GM18520 (cell line): Measurements from ENCODE around the gene TXNDC5.
"Not testable (repeated sequence)": the region's sequence is repeated elsewhere in the genome, so short reads cannot be mapped to it uniquely, and the experiment has no call there.

Experiments used
- ATAC-seq: cut with Tn5 transposase; IDR thresholded peaks from one replicate; pipeline ENCODE4 v1.9.1; 2021; ENCODE audit not compliant: unreplicated experiment

Gene TXNDC5

GRCh38 chr6:7897461-7898192 is 13.0 kb downstream of the TXNDC5 start:
- ATAC-seq = peak; percentile 66

DNA sequence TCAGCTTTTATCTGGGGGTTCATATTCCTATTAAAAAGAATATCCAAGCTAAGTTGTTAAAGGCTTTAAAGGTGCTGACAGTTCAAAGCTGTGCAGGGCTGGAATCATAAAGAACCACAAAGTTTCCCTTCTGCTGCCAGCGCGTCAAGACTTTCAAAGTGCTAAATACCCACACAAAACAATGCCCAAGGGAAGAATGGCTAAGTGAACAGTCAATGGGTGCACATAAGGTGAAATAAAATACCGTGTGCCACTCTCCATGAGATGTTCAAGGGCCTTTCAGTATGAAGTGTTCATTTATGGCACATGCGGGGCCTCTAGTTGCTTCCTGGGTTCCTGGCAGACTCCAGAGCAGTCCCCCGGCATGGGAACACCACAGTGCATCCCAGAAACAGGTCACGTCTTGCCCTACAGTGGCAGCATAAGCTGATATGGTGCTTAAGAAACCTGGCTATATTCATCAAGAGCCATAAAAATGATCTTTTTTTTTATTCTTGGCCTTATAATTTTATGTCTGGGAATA is 14.1 kb downstream of the TXNDC5 start:
- ATAC-seq = no peak

- ATAC-seq = no peak
Measured at GRCh38 chr6:7895125-7895423, 15.5 kb downstream of the TXNDC5 start.

GRCh38 chr6:7894262-7895124 is 16.1 kb downstream of the TXNDC5 start:
- ATAC-seq = no peak

- ATAC-seq = no peak
Measured at GRCh38 chr6:7893342-7893741, 17.2 kb downstream of the TXNDC5 start.

DNA sequence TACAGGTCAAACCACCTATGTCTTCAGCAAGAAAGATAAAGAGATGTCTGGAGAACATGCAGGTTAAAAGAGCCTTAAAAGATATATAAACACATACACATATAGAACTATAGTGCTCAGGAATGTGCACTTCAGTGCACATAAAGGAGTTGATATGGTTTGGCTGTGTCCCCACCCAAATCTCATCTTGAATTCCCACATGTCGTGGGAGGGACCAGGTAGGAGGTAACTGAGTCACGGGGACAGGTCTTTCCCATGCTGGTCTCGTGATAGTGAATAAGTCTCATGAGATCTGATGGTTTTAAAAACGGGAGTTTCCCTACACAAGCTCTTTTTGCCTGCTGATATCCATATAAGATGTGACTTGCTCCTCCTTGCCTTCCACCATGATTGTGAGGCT is 18.2 kb downstream of the TXNDC5 start:
- not testable (repeated sequence) for ATAC-seq

DNA sequence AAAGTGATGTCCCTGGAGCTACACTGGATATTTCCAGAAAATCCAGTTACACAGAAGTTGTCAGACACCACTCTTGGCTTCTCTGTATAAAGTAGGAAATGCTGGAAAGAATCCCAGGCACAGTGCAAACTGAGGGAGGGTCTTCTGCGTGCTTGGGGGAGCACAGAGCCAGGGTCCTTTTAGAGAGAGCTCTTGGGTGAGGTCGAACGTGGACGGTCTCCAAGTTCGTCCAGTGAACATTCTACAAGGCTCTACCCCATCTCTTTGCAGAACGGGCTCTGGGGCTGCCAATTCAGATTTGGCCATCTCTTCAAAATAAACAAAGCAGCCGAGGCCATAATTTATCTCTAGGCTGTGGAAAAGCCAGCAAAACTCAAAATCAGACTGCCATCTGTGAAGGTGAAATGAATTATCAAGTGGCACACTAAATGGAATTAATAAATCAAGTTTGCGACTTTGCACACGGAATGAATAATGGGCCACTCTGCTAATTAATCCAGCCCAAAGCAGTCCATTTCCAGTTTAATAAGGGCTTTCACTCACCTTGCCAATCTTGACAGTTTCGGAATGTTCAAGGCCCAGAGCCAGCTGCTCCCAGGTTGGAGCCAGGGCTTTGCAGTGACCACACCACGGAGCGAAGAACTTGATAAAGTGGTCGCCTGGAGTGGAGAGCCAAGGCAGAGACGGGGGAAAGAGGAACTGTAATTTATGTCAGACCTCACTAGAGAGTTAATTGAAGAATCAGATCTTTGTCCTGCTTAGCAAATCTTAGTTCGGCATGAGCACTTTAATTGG is 19.3 kb downstream of the TXNDC5 start:
- ATAC-seq = no peak

- ATAC-seq = no peak
Measured at GRCh38 chr6:7888587-7889357, 21.8 kb downstream of the TXNDC5 start.

DNA sequence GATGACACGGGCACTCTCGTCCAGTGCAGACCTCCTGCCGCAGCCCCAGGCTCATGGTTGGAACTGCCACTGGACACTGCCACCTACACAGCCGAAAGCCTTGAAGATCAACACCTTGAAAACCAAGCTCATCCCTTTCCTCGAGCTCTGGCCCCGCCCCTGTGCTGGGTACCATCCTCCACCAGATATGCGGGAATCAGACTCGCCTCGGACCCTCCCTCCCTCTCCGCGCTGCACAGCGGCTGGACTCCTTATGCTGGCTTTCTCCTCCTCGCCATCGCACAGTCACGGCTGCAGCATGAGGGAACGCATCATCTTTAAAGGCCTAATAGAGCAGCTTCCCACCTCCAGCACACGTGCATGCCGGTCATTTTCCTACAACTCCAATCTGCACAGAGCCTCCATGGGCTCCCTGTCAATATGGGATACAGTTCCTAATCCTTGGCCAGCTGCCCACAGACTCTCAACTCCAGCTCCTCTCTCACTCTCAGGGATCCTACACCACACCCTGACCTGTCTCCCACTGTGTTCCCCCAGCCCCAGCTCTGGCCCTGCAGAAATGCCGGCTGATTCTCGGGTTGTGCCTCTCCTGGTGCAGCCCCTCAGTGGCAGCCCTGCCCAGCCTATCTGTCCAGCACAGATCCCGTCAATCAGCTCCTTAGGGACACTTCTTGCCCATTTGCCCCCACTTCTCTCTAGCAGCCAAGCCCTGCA is 23.2 kb downstream of the TXNDC5 start:
- ATAC-seq = no peak

DNA sequence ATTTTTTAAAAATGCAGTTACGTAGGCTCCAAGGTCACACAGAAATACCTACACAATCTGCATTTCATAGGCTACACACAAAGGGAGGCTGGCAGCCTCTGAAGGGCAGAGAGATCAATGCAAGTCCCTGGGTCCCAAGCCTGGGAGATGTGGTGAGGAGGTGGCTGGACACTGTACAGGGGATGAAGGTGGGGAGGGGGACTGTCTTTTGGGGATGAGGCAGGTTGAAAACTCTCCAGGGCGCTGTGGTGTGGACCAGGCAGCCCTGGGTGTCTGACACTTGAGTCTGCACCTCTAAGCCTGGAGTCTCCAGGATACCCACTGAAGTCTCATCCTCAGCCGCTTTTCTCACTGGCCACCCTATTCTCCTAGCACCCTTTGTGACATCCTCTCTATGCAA is 24.5 kb downstream of the TXNDC5 start:
- no peak for ATAC-seq

GRCh38 chr6:7883381-7883780 is 27.2 kb downstream of the TXNDC5 start:
- no peak for ATAC-seq

DNA sequence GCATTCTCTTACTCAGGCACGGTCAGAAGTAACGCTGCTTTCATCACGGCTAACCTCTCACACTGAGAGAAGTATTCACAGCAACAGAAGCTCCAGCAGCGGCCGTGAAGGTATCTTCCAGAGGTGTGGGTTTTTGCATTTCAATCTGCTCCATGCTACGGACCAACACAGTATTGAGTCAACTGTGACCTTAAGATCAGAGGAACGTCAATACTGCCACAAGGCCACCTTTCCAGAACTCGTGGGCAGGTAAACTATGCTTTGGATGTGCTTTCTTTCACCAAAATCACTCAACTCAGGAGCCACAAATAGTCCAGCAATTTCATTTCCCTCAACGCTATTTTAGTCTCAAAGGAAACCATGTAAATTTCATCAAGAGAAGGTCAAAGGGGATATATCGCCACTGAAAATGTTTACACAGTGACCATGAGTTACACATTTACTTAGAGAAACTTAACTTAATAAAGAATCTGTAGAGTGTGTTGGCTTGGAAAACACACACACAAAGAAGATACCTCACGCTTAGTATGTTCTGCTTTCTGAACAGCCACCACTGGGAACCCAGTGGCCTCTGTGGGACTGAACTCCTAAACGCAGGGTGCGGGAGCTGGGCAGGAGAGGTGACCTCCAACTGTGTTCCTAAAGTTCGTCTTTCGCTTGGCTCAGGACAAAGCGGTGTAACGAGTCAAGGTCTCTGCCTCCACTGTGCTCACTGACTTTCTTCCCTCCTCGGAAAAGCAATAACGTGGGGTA is 27.9 kb downstream of the TXNDC5 start:
- ATAC-seq = no peak

DNA sequence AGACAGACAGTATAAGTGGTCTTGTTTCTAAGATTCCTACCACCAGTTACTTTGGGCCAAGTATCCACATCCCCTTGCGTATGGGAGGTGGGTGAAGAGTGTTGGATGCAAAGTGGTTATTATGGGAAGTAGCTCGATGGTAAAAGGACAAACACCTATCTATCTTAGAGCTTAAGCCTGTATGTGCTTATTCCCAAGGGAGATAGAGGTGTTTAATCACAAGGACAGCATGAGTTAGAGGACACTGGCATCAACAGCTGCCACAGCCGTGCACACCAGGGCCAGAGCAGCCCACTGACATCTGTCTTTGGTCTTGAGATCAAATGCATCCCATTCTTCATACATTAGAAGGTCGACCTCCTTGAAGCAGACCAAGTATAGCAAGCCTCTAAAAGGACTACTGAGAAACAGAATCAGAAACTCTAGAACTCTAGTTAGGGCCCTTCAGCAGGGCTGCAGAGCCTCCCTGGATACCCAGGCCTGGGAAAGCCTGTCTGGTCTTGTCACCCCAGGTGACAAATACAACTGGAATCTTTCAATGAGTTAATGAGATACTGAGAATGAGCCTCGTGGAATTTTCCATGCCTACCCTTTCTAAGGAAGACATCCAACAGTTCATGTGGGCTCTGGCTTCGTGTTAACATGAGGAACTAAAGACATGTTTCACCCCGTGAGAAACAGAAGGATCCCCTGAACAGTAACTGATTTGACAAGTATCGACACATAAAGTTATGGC is 28.7 kb downstream of the TXNDC5 start:
- no peak for ATAC-seq

DNA sequence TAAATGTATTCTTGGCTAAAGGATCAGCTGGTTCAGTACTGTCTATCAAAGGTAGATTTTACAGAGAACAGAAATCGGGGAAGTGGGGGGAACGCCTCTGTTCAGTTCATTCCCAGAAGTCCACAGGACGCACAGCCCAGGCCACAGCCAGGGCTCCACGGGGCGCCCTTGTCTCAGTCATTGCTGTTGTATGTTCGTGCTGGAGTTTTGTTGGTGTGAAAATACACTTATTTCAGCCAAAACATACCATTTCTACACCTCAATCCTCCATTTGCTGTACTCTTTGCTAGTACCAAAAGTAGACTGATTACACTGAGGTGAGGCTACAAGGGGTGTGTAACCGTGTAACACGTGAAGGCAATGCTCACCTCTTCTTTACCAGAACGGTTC is 29.9 kb downstream of the TXNDC5 start:
- no peak for ATAC-seq

DNA sequence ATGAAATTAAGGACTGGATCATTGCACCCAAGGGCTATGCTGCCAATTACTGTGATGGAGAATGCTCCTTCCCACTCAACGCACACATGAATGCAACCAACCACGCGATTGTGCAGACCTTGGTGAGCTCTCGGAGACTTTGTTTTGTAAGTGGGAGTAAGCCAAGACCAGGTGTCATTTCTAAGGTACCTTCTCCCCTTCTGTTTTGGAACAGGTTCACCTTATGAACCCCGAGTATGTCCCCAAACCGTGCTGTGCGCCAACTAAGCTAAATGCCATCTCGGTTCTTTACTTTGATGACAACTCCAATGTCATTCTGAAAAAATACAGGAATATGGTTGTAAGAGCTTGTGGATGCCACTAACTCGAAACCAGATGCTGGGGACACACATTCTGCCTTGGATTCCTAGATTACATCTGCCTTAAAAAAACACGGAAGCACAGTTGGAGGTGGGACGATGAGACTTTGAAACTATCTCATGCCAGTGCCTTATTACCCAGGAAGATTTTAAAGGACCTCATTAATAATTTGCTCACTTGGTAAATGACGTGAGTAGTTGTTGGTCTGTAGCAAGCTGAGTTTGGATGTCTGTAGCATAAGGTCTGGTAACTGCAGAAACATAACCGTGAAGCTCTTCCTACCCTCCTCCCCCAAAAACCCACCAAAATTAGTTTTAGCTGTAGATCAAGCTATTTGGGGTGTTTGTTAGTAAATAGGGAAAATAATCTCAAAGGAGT is 30.4 kb downstream of the TXNDC5 start:
- ATAC-seq = no peak

GRCh38 chr6:7879579-7879978 is 31.0 kb downstream of the TXNDC5 start:
- no peak for ATAC-seq

GRCh38 chr6:7879043-7879442 is 31.5 kb downstream of the TXNDC5 start:
- ATAC-seq = no peak

DNA sequence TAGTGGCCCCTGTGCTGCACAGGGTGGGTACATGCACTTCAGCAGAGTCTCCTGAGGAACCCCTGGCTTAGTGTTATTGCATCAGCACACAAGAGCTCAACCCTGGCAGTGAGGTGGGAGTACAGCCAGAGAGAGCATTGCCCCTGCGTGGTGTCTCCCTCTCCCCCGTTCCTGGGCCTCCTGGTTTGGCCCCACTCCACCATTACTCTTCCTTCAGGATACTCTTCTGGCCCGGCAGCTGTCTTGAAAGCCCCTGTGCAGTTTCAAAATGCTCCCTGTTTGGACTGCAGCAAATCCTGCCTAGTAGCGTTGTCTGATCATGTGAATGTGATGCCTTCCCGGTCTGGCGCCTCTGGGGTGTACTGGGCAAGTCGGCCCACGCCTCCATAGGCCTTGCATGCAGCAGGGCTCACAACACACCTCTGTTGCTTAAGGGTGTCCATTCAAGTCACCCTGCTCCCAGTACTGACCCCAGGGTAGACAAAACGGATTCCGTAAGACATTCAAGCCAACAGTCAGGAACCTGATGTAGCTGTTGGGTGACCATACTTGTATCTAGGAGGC is 32.1 kb downstream of the TXNDC5 start:
- ATAC-seq = no peak
